ENCODE results near the gene ACADM. TPM values are rescaled to one million over a fixed set of nuclear protein-coding genes. Genes with fewer than 3 reads are reported as not detected.
A peak's percentile ranks its signal among the peaks of the same experiment; 100 is the strongest.
"Not testable (repeated sequence)": the region's sequence is repeated elsewhere in the genome, so short reads cannot be mapped to it uniquely, and the experiment has no call there.

The ACADM gene
- polyA plus RNA-seq, 3 donors = 7.1 to 32.1 (median 31.3) TPM

DNA sequence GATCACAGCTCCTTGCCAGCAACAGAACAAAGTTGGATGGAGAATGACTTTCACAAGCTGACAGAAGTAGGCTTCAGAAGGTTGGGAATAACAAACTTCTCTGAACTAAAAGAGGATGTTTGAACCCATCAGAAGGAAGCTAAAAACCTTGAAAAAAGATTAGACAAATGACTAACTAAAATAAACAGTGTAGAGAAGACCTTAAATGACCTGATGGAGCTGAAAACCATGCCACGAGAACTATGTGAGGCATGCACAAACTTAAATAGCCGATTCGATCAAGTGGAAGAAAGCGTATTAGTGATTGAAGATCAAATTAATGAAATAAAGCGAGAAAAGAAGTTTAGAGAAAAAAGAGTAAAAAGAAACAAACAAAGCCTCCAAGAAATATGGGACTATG lies 54.2 kb downstream of the ACADM start:
- H3K4me2 ChIP-seq (replicated peaks; ENCODE audit: extremely low read depth, low read length, poor library complexity, severe bottlenecking); H3K4me3 ChIP-seq (replicated peaks in 1 of 3; ENCODE audit: low read depth in 2 of 3, low read length in 3 of 3); H3K36me3 Mint-ChIP-seq; H3K4me1 Mint-ChIP-seq; H3K27ac ChIP-seq (ENCODE audit: low read depth in 1 of 2, low read length in 2 of 2); H3K9me3 ChIP-seq (replicated peaks in 1 of 2; ENCODE audit: control insufficient read depth in 1 of 2, insufficient read depth in 1 of 2, low read length in 2 of 2); H2AFZ ChIP-seq (ENCODE audit: insufficient read depth, low read depth, low read length, poor library complexity, severe bottlenecking); H3K27ac Mint-ChIP-seq; H3K27me3 Mint-ChIP-seq (ENCODE audit: low read depth in 3 of 3); H3K4me1 ChIP-seq (ENCODE audit: control insufficient read depth in 1 of 2, insufficient read depth in 2 of 2, low read length in 2 of 2); DNase-seq; H4K20me1 ChIP-seq (ENCODE audit: insufficient read depth, low read length); H3K79me2 ChIP-seq (ENCODE audit: insufficient read depth, low read length); H3K36me3 ChIP-seq (replicated peaks in 1 of 2; ENCODE audit: control insufficient read depth in 1 of 2, insufficient read depth in 2 of 2, low read length in 2 of 2); H3K27me3 ChIP-seq (ENCODE audit: control insufficient read depth in 2 of 2, insufficient read depth in 2 of 2, low read length in 2 of 2); H3K9ac ChIP-seq (ENCODE audit: insufficient read depth, low read length, poor library complexity, severe bottlenecking); intact Hi-C loops (cut with micrococcal nuclease); H3K4me3 Mint-ChIP-seq: not testable (repeated sequence)
- WGBS (ENCODE audit: insufficient coverage) = no CpG with 5 or more reads among the region's 5 CpGs
- peaks cover 13 to 21% (median 16%) of the 10 kb centered on the region in 7 donors for H3K9me3 Mint-ChIP-seq

DNA sequence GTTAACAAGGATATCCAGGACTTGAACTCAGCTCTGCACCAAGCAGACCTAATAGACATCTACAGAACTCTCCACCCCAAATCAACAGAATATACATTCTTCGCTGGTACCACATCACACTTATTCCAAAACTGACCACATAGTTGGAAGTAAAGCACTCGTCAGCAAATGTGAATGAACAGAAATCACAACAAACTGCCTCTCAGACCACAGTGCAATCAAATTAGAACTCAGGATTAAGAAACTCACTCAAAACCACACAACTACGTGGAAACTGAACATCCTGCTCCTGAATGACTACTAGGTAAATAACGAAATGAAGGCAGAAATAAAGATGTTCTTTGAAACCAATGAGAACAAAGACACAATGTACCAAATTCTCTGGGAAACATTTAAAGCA lies 55.7 kb downstream of the ACADM start:
- H3K4me3 ChIP-seq (replicated peaks in 1 of 3; ENCODE audit: low read depth in 2 of 3, low read length in 3 of 3); H3K79me2 ChIP-seq (ENCODE audit: insufficient read depth, low read length); H3K36me3 Mint-ChIP-seq; H3K27ac ChIP-seq (ENCODE audit: low read depth in 1 of 2, low read length in 2 of 2); H3K9me3 ChIP-seq (replicated peaks in 1 of 2; ENCODE audit: control insufficient read depth in 1 of 2, insufficient read depth in 1 of 2, low read length in 2 of 2); H3K4me3 Mint-ChIP-seq; H3K27me3 Mint-ChIP-seq (ENCODE audit: low read depth in 3 of 3); H2AFZ ChIP-seq (ENCODE audit: insufficient read depth, low read depth, low read length, poor library complexity, severe bottlenecking); DNase-seq; intact Hi-C loops (cut with micrococcal nuclease); H3K27me3 ChIP-seq (ENCODE audit: control insufficient read depth in 2 of 2, insufficient read depth in 2 of 2, low read length in 2 of 2); H4K20me1 ChIP-seq (ENCODE audit: insufficient read depth, low read length); H3K4me2 ChIP-seq (replicated peaks; ENCODE audit: extremely low read depth, low read length, poor library complexity, severe bottlenecking); H3K9ac ChIP-seq (ENCODE audit: insufficient read depth, low read length, poor library complexity, severe bottlenecking); H3K36me3 ChIP-seq (replicated peaks in 1 of 2; ENCODE audit: control insufficient read depth in 1 of 2, insufficient read depth in 2 of 2, low read length in 2 of 2); H3K27ac Mint-ChIP-seq: not testable (repeated sequence)
- Mint-ChIP-seq H3K4me1 (peaks cover 11% of the 10 kb centered on the region), H3K9me3 (peaks cover 10 to 20% (median 15%) of the 10 kb centered on the region in 7 donors)
- peaks cover 9 to 12% of the 10 kb centered on the region in 2 donors for H3K4me1 ChIP-seq (ENCODE audit: control insufficient read depth in 1 of 2, insufficient read depth in 2 of 2, low read length in 2 of 2)
- no CpG with 5 or more reads among the region's 4 CpGs for WGBS (ENCODE audit: insufficient coverage)

DNA sequence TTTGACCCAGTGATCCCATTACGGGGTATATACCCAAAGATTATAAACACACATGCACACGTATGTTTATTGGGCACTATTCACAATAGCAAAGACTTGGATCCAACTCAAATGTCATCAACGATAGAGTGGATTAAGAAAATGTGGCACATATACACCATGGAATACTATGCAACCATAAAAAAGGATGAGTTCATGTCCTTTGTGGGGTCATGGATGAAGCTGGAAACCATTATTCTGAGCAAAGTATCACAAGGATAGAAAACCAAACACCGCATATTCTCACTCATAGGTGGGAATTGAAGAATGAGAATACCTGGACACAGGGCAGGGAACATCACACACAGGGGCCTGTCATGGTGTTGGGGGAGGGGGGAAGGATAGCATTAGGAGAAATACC lies 59.4 kb downstream of the ACADM start:
- H3K4me3 Mint-ChIP-seq; H3K27me3 ChIP-seq (ENCODE audit: control insufficient read depth in 2 of 2, insufficient read depth in 2 of 2, low read length in 2 of 2); DNase-seq; H3K9ac ChIP-seq (ENCODE audit: insufficient read depth, low read length, poor library complexity, severe bottlenecking); H3K9me3 Mint-ChIP-seq; intact Hi-C loops (cut with micrococcal nuclease); H3K9me3 ChIP-seq (replicated peaks in 1 of 2; ENCODE audit: control insufficient read depth in 1 of 2, insufficient read depth in 1 of 2, low read length in 2 of 2); H3K27ac ChIP-seq (ENCODE audit: low read depth in 1 of 2, low read length in 2 of 2); H3K27ac Mint-ChIP-seq; H3K27me3 Mint-ChIP-seq (ENCODE audit: low read depth in 3 of 3); H3K36me3 Mint-ChIP-seq; H3K4me2 ChIP-seq (replicated peaks; ENCODE audit: extremely low read depth, low read length, poor library complexity, severe bottlenecking): not testable (repeated sequence)
- H3K79me2 ChIP-seq (ENCODE audit: insufficient read depth, low read length) = peaks cover 27% of the 10 kb centered on the region
- H3K4me1 Mint-ChIP-seq = peaks cover 38% of the 10 kb centered on the region
- H3K36me3 ChIP-seq (replicated peaks in 1 of 2; ENCODE audit: control insufficient read depth in 1 of 2, insufficient read depth in 2 of 2, low read length in 2 of 2) = peaks cover 1 to 10% of the 10 kb centered on the region in 2 donors
- H3K4me1 ChIP-seq (ENCODE audit: control insufficient read depth in 1 of 2, insufficient read depth in 2 of 2, low read length in 2 of 2) = peaks cover 34 to 40% of the 10 kb centered on the region in 2 donors
- peaks cover 20% of the 10 kb centered on the region for H4K20me1 ChIP-seq (ENCODE audit: insufficient read depth, low read length)
- peak overlapping the region in 1 of 3 experiments; percentile 89 for H3K4me3 ChIP-seq (replicated peaks in 1 of 3; ENCODE audit: low read depth in 2 of 3, low read length in 3 of 3)
- WGBS (ENCODE audit: insufficient coverage) = no CpG with 5 or more reads among the region's 4 CpGs
- peak overlapping the region; percentile 96 for H2AFZ ChIP-seq (ENCODE audit: insufficient read depth, low read depth, low read length, poor library complexity, severe bottlenecking)

Measured in CD14-positive monocyte (primary cell).